Measurements from ENCODE around the gene PTPN14.

- no peak for TF ChIP-seq CTCF (IDR thresholded peaks at IDR 0.05; ENCODE audit: borderline replicate concordance, extremely low read depth, low read length, poor library complexity, severe bottlenecking)
- no peak for TF ChIP-seq EZH2 (IDR thresholded peaks at IDR 0.05; ENCODE audit: borderline replicate concordance, low read depth, low read length, severe bottlenecking)
Measured at GRCh38 chr1:214568328-214568727, 16.9 kb upstream of the PTPN14 start.
